ENCODE data around the gene HTR3A. TPM values are rescaled to one million over a fixed set of nuclear protein-coding genes. Genes with fewer than 3 reads are reported as not detected.
A peak's percentile ranks its signal among the peaks of the same experiment; 100 is the strongest.

The HTR3A gene
- total RNA-seq, 2 donors from 2014 or later, result not detected

GRCh38 chr11:113991170-113991569, 16.3 kb downstream of the HTR3A start:
- DNase-seq (ENCODE audit: low spot score), result no peak
- Histone ChIP-seq H3K27me3 (replicated peaks; ENCODE audit: insufficient read depth) (no peaks in the 10 kb centered on the region), H3K27ac (no peak overlapping the region), H3K4me3 (no peak overlapping the region), H3K36me3 (no peaks in the 10 kb centered on the region), H3K4me1 (replicated peaks) (no peaks in the 10 kb centered on the region), H3K9me3 (no peaks in the 10 kb centered on the region)
- 6% methylated on average over 4 of the region's 4 CpGs for WGBS
- TF ChIP-seq POLR2A (IDR thresholded peaks at IDR 0.05), result no peak
- no peak for TF ChIP-seq CTCF (IDR thresholded peaks at IDR 0.05)
- TF ChIP-seq POLR2AphosphoS5 (IDR thresholded peaks at IDR 0.05), result no peak
- intact Hi-C loops (cut with DNase I), result loop anchor here (5.0 kb wide), 1 partner anchor 46 kb away; no protein-coding TSS in a partner anchor

GRCh38 chr11:113991718-113992458, 17.0 kb downstream of the HTR3A start:
- Histone ChIP-seq H3K27ac (no peak overlapping the region), H3K9me3 (no peaks in the 10 kb centered on the region), H3K4me3 (no peak overlapping the region), H3K27me3 (replicated peaks; ENCODE audit: insufficient read depth) (no peaks in the 10 kb centered on the region), H3K36me3 (no peaks in the 10 kb centered on the region), H3K4me1 (replicated peaks) (no peaks in the 10 kb centered on the region)
- intact Hi-C loops (cut with DNase I), result loop anchor here (5.0 kb wide), 1 partner anchor 45 kb away; no protein-coding TSS in a partner anchor
- TF ChIP-seq CTCF (IDR thresholded peaks at IDR 0.05) (no peak), POLR2AphosphoS5 (IDR thresholded peaks at IDR 0.05) (no peak), POLR2A (IDR thresholded peaks at IDR 0.05) (no peak)
- no peak for DNase-seq (ENCODE audit: low spot score)
- 47% methylated on average over 7 of the region's 7 CpGs for WGBS

- Histone ChIP-seq H3K27ac (no peak overlapping the region), H3K9me3 (no peaks in the 10 kb centered on the region), H3K4me3 (no peak overlapping the region), H3K27me3 (replicated peaks; ENCODE audit: insufficient read depth) (no peaks in the 10 kb centered on the region), H3K4me1 (replicated peaks) (no peaks in the 10 kb centered on the region), H3K36me3 (no peaks in the 10 kb centered on the region)
- 17% methylated on average over 7 of the region's 7 CpGs for WGBS
- TF ChIP-seq POLR2AphosphoS5 (IDR thresholded peaks at IDR 0.05), result no peak
- TF ChIP-seq POLR2A (IDR thresholded peaks at IDR 0.05), result no peak
- no peak for TF ChIP-seq CTCF (IDR thresholded peaks at IDR 0.05)
- intact Hi-C loops (cut with DNase I), result loop anchor here (1.0 to 5.0 kb wide), 2 partner anchors 45 to 270 kb away; no protein-coding TSS in a partner anchor
- DNase-seq (ENCODE audit: low spot score), result no peak
These were observed 17.7 kb downstream of the HTR3A start for GRCh38 chr11:113992459-113993110.

GRCh38 chr11:113994077-113994954, 19.4 kb downstream of the HTR3A start:
- no peak overlapping the region for H3K27ac ChIP-seq
- no peaks in the 10 kb centered on the region for H3K4me1 ChIP-seq (replicated peaks)
- no peaks in the 10 kb centered on the region for H3K27me3 ChIP-seq (replicated peaks; ENCODE audit: insufficient read depth)
- no peak for DNase-seq (ENCODE audit: low spot score)
- no peaks in the 10 kb centered on the region for H3K36me3 ChIP-seq
- intact Hi-C loops (cut with DNase I), result loop anchor here (5.0 kb wide), 1 partner anchor 43 kb away; no protein-coding TSS in a partner anchor
- WGBS, result 3% methylated on average over 6 of the region's 6 CpGs
- H3K9me3 ChIP-seq, result no peaks in the 10 kb centered on the region
- TF ChIP-seq POLR2A (IDR thresholded peaks at IDR 0.05), result no peak
- TF ChIP-seq CTCF (IDR thresholded peaks at IDR 0.05), result peak; percentile 47 to 81 (median 70)
- peak; percentile 14 for TF ChIP-seq POLR2AphosphoS5 (IDR thresholded peaks at IDR 0.05)
- H3K4me3 ChIP-seq, result no peak overlapping the region
